ENCODE data around the gene ARHGAP18. TPM values are rescaled to one million over a fixed set of nuclear protein-coding genes. Genes with fewer than 3 reads are reported as not detected.

The ARHGAP18 gene, protein sequence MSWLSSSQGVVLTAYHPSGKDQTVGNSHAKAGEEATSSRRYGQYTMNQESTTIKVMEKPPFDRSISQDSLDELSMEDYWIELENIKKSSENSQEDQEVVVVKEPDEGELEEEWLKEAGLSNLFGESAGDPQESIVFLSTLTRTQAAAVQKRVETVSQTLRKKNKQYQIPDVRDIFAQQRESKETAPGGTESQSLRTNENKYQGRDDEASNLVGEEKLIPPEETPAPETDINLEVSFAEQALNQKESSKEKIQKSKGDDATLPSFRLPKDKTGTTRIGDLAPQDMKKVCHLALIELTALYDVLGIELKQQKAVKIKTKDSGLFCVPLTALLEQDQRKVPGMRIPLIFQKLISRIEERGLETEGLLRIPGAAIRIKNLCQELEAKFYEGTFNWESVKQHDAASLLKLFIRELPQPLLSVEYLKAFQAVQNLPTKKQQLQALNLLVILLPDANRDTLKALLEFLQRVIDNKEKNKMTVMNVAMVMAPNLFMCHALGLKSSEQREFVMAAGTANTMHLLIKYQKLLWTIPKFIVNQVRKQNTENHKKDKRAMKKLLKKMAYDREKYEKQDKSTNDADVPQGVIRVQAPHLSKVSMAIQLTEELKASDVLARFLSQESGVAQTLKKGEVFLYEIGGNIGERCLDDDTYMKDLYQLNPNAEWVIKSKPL
- 71.9 and 73.5 TPM in 2 replicates for total RNA-seq (2013; cell fraction: nucleolus; rRNA removed)
- total RNA-seq (2014; rRNA removed) = 32.4 and 39.0 TPM in 2 replicates
- total RNA-seq (2014; rRNA removed; fragmentation: Illumina TruSeq; extraction: Trizol) = 52.1 and 52.2 TPM in 2 replicates
- total RNA-seq (2021) = 32.3 and 35.0 TPM in 2 replicates
- 11.8 TPM for polyA plus RNA-seq (2011; ENCODE audit: low read depth)
- 37.7 and 62.0 TPM in 2 replicates for polyA plus RNA-seq (2011; rRNA removed)
- polyA plus RNA-seq (2011; cell fraction: cytosol; rRNA removed) = 12.4 and 14.5 TPM in 2 replicates
- 14.1 and 17.3 TPM in 2 replicates for polyA plus RNA-seq (2011; cell fraction: nucleus; rRNA removed)
- 20.8 and 37.4 TPM in 2 replicates for polyA plus RNA-seq (2012)
- 37.5 and 45.8 TPM in 2 replicates for polyA plus RNA-seq (2014; fragmentation: Illumina TruSeq; extraction: Trizol)
- polyA plus RNA-seq (2014; fragmentation: Nextera tagmentation; extraction: Ambion mirVana) = 10 to 100 TPM; 24.9 to 28.0 TPM
- 14.8 and 18.2 TPM in 2 replicates for polyA plus RNA-seq (2014; rRNA removed)
- 10 to 100 TPM; 29.7 to 31.1 TPM for polyA plus RNA-seq (2016; fragmentation: Nextera tagmentation; extraction: Ambion mirVana)
- polyA minus RNA-seq (2011; rRNA and poly(A)+ RNA removed) = 37.0 and 39.1 TPM in 2 replicates
- 17.6 and 19.8 TPM in 2 replicates for polyA minus RNA-seq (2011; cell fraction: cytosol; rRNA and poly(A)+ RNA removed)
- polyA minus RNA-seq (2011; cell fraction: nucleus; rRNA and poly(A)+ RNA removed) = 38.1 and 42.7 TPM in 2 replicates
- percentile 91 among the genes with signal in this experiment for Bru-seq, nascent RNA
- BruChase-seq, experiment 1, labeled RNA remaining after a 6-hour chase = percentile 81 among the genes with signal in this experiment
- BruChase-seq, experiment 2, labeled RNA remaining after a 2-hour chase = percentile 80 among the genes with signal in this experiment
- long read RNA-seq, experiment 1, full-length matches to known transcripts = 7 of 36 reads
- long read RNA-seq, experiment 1, partial matches to known transcripts = 22 of 36 reads
- long read RNA-seq, experiment 1, other reads (novel, unspliced or antisense) = 7 of 36 reads
- long read RNA-seq, experiment 2, full-length matches to known transcripts = 17 of 277 reads
- long read RNA-seq, experiment 2, partial matches to known transcripts = 221 of 277 reads
- long read RNA-seq, experiment 2, other reads (novel, unspliced or antisense) = 39 of 277 reads

DNA sequence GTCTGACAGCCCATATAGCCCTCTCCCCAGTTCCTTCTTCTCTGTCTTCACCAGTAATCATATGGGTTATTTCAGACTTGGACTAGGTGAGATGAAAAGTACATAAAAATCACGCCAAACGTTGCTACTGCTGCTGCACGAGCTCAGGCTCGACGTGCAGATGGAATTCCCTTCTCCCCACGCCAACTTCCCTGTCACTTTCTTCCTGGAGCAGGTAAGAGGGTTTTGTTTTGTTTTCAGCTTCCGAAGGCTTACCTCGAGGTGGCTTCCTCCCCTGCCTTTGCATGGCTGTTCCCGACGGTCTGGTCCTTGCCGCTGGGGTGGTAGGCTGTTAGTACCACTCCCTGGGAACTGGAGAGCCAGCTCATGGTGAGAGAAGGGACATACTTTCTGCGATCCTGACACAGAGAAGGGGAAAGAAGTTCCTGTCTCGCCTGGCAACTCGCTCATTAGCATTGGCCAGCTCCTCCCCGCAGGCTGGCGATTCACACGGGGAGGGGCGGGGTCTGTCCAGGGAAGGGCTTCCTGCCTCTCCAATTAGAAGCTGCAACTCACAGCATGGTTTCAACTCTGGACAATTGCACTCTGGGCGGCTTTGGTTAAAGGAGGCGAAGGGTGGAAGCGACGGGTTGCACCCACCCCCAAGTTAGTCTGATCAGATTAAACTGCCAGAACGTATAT, at the start of gene ARHGAP18:
ARHGAP18 (minus strand) TSS at position 409 of the 681 bp plus-strand sequence; CDS start at position 368, 41 bp downstream.
- Histone ChIP-seq H3K4me3 (peak within 1 kb of the TSS; percentile 94), H2AFZ (ENCODE audit: control insufficient read depth, low read depth, low read length) (peak within 1 kb of the TSS; percentile 92), H3K9me3 (replicated peaks; ENCODE audit: control insufficient read depth, insufficient read depth, low read length) (no peaks in the 10 kb centered on the region; the same call in 2 of the 3 replicates), H3K27ac (ENCODE audit: control insufficient read depth, insufficient read depth) (peak within 1 kb of the TSS; percentile 73), H3K4me2 (ENCODE audit: control insufficient read depth, insufficient read depth) (peak within 1 kb of the TSS; percentile 98), H3K9ac (ENCODE audit: control insufficient read depth, insufficient read depth, low read length) (peak within 1 kb of the TSS; percentile 79), H3K4me1 (ENCODE audit: control insufficient read depth, insufficient read depth, low read length) (peaks cover 17% of the 10 kb centered on the region), H4K20me1 (ENCODE audit: control insufficient read depth, insufficient read depth) (no peaks in the 10 kb centered on the region), H3K36me3 (ENCODE audit: control insufficient read depth in 2 of 2, insufficient read depth in 2 of 2, low read length in 1 of 2) (no peaks in the 10 kb centered on the region), H3K27me3 (replicated peaks in 1 of 2; ENCODE audit: control insufficient read depth in 2 of 2, insufficient read depth in 2 of 2, low read length in 1 of 2) (no peaks in the 10 kb centered on the region), H3K79me2 (ENCODE audit: control insufficient read depth, insufficient read depth, low read length) (peaks cover 53% of the 10 kb centered on the region)
- ChIA-PET RAD21 (ENCODE audit: unreplicated experiment) (interaction anchor here (0.6 to 12.3 kb wide), 25 partner anchors 8 to 312 kb away, joined by 3 to 189 read pairs (median 7); no protein-coding TSS in a partner anchor), SMC1A (ENCODE audit: uncharacterized antibody, unreplicated experiment) (interaction anchor here (0.6 to 17.6 kb wide), 25 partner anchors 9 to 363 kb away, joined by 3 to 434 read pairs (median 6); no protein-coding TSS in a partner anchor), CTCF (interaction anchor here (0.7 to 11.3 kb wide), 17 partner anchors 10 to 209 kb away, joined by 3 to 117 read pairs (median 7); no protein-coding TSS in a partner anchor), POLR2A (interaction anchor here (0.7 to 8.6 kb wide), 17 partner anchors 9 to 113 kb away, joined by 3 to 115 read pairs (median 7); no protein-coding TSS in a partner anchor)
- intact Hi-C loops (cut with micrococcal nuclease; ENCODE audit: unreplicated experiment) (loop anchor here (1.0 to 5.0 kb wide), 2 partner anchors 38 to 88 kb away; no protein-coding TSS in a partner anchor), in situ Hi-C loops (cut with MboI) (no loop called here)
- FAIRE-seq (peak; percentile 92), DNase-seq (ENCODE audit: low read depth, low spot score) (peak; percentile 78), ATAC-seq (peak; percentile 92)
- BruUV-seq (replicated peaks) = TSS peak; percentile 79
- under 1% methylated on average over 23 of the region's 23 CpGs for WGBS (ENCODE audit: insufficient coverage, insufficient replicate concordance, low lambda C conversion rate, missing lambda C conversion rate)
- no peak for TF ChIP-seq EZH2 (IDR thresholded peaks at IDR 0.05; ENCODE audit: borderline replicate concordance, control insufficient read depth, low read depth, low read length)
- TF ChIP-seq CREB1 (IDR thresholded peaks at IDR 0.05; ENCODE audit: low read depth) = 0 out of 2 replicates have a peak, but pooled peaks have one; percentile 22
- no peak for TF ChIP-seq JUNB (IDR thresholded peaks at IDR 0.05)
- TF ChIP-seq, protein P1, sequence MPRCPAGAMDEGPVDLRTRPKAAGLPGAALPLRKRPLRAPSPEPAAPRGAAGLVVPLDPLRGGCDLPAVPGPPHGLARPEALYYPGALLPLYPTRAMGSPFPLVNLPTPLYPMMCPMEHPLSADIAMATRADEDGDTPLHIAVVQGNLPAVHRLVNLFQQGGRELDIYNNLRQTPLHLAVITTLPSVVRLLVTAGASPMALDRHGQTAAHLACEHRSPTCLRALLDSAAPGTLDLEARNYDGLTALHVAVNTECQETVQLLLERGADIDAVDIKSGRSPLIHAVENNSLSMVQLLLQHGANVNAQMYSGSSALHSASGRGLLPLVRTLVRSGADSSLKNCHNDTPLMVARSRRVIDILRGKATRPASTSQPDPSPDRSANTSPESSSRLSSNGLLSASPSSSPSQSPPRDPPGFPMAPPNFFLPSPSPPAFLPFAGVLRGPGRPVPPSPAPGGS (IDR thresholded peaks at IDR 0.05; ENCODE audit: borderline replicate concordance, insufficient read depth, low read depth, low read length, poor library complexity, severe bottlenecking) = no peak
- no peak for TF ChIP-seq HDAC6 (IDR thresholded peaks at IDR 0.05; ENCODE audit: unreplicated experiment)
- 0 out of 2 replicates have a peak, but pooled peaks have one; percentile 14 for TF ChIP-seq ZNF207 (IDR thresholded peaks at IDR 0.05; ENCODE audit: borderline replicate concordance)
- TF ChIP-seq EP300 (IDR thresholded peaks at IDR 0.05; ENCODE audit: borderline replicate concordance in 1 of 2, control insufficient read depth in 1 of 2, low read depth in 2 of 2, low read length in 2 of 2) = no peak
- no peak for TF ChIP-seq PAX5 (IDR thresholded peaks at IDR 0.05; ENCODE audit: borderline replicate concordance, low read depth, low read length)
- no peak for TF ChIP-seq GATAD2B (conservative IDR thresholded peaks at IDR 0.05; ENCODE audit: low read depth)
- TF ChIP-seq, protein P2, sequence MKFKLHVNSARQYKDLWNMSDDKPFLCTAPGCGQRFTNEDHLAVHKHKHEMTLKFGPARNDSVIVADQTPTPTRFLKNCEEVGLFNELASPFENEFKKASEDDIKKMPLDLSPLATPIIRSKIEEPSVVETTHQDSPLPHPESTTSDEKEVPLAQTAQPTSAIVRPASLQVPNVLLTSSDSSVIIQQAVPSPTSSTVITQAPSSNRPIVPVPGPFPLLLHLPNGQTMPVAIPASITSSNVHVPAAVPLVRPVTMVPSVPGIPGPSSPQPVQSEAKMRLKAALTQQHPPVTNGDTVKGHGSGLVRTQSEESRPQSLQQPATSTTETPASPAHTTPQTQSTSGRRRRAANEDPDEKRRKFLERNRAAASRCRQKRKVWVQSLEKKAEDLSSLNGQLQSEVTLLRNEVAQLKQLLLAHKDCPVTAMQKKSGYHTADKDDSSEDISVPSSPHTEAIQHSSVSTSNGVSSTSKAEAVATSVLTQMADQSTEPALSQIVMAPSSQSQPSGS (IDR thresholded peaks at IDR 0.05; ENCODE audit: low read length) = no peak
- TF ChIP-seq, protein P3, sequence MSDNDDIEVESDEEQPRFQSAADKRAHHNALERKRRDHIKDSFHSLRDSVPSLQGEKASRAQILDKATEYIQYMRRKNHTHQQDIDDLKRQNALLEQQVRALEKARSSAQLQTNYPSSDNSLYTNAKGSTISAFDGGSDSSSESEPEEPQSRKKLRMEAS (IDR thresholded peaks at IDR 0.05; ENCODE audit: low read depth, low read length) = peak; percentile 35; the same call in 1 of the 2 replicates
- peak; percentile 61; the same call in 1 of the 2 replicates for TF ChIP-seq EED (IDR thresholded peaks at IDR 0.05; ENCODE audit: low read depth)

Data from GM12878 (cell line).